Gastrocnemius medialis (tissue), 4 donors: Measurements from ENCODE around the gene GTSE1.

Experiments used
- CTCF ChIP-seq, 5 experiments: fragments of 450-650 bp in 3 of 5; fragments of 200-600 bp in 2 of 5; sonication (generic) in 2 of 5; IDR thresholded peaks in 4 of 5; conservative IDR thresholded peaks in 1 of 5; 1 replicate in 4 of 5; 2 replicates in 1 of 5; pipeline ENCODE4 v1.5.1; 2016 to 2019; ENCODE audit warnings: antibody characterized with exemption in 5 of 5, mild to moderate bottlenecking in 3 of 5, moderate library complexity in 3 of 5
- POLR2A ChIP-seq, 2 donors: fragments of 450-650 bp; IDR thresholded peaks; one replicate each; pipeline ENCODE4 v1.6.1; 2017; ENCODE audit warnings: antibody characterized with exemption in 2 of 2, mild to moderate bottlenecking in 2 of 2, moderate library complexity in 2 of 2

- TF ChIP-seq POLR2A (IDR thresholded peaks at IDR 0.05): no peak
- no peak for TF ChIP-seq CTCF (IDR thresholded peaks at IDR 0.05 in 4 of 5, conservative IDR thresholded peaks at IDR 0.05 in 1 of 5)
These were observed 14.6 kb upstream of the GTSE1 start for GRCh38 chr22:46281866-46282678.
